ENCODE results near the gene PTPRE. TPM values are rescaled to one million over a fixed set of nuclear protein-coding genes. Genes with fewer than 3 reads are reported as not detected.
A peak's percentile ranks its signal among the peaks of the same experiment; 100 is the strongest.

The PTPRE gene
- total RNA-seq, 1 experiment from 2014 or later: 12.3 TPM

- peak; percentile 40 for TF ChIP-seq ZBTB33 (IDR thresholded peaks at IDR 0.05; ENCODE audit: extremely low read depth, insufficient replicate concordance, low read length)
- TF ChIP-seq EZH2phosphoT487 (IDR thresholded peaks at IDR 0.05; ENCODE audit: borderline replicate concordance): no peak
- TF ChIP-seq MAX (IDR thresholded peaks at IDR 0.05): no peak
Observed at GRCh38 chr10:127922675-127923366, 15.9 kb downstream of the PTPRE start (continued).

- ATAC-seq: no peak
- ChIA-PET CTCF (interaction anchor here (0.7 to 1.6 kb wide), 2 partner anchors 88 to 439 kb away, joined by 4 to 6 read pairs; no protein-coding TSS in a partner anchor), POLR2A (no interaction called here), RAD21 (ENCODE audit: low non-redundant PET in 1 of 2, low total read pairs in 2 of 2, uncharacterized antibody in 2 of 2, unreplicated experiment in 2 of 2) (no interaction called here)
- no peaks in the 10 kb centered on the region for H4K20me1 ChIP-seq (ENCODE audit: insufficient read depth)
- H3K27me3 ChIP-seq (ENCODE audit: insufficient read depth, low read length): no peaks in the 10 kb centered on the region
- no TSS peak for BruUV-seq (replicated peaks)
- DNase-seq (ENCODE audit: low read depth, low spot score): no peak
- no peaks in the 10 kb centered on the region for H3K79me2 ChIP-seq (ENCODE audit: insufficient read depth, low read length)
- H3K27ac ChIP-seq (ENCODE audit: low read depth, low read length): peak overlapping the region; percentile 35
- no peak overlapping the region; a peak in 1 of 4 replicates for H3K4me3 ChIP-seq (replicated peaks in 1 of 2; ENCODE audit: low read depth in 1 of 2, low read length in 2 of 2)
- no peaks in the 10 kb centered on the region for H3K9me3 ChIP-seq (ENCODE audit: control insufficient read depth in 1 of 2, insufficient read depth in 1 of 2, low read depth in 1 of 2, low read length in 2 of 2)
- H3K9me2 ChIP-seq (ENCODE audit: insufficient read depth): no peaks in the 10 kb centered on the region; the same call in 1 of the 2 replicates
- H3K4me2 ChIP-seq (ENCODE audit: low read length): peak overlapping the region; percentile 90
- no peaks in the 10 kb centered on the region for H3K36me3 ChIP-seq (ENCODE audit: control insufficient read depth in 1 of 2, insufficient read depth in 2 of 2, low read length in 2 of 2)
- H3K4me1 ChIP-seq (ENCODE audit: control insufficient read depth in 1 of 2, insufficient read depth in 2 of 2, low read length in 2 of 2): peaks cover 34 to 79% of the 10 kb centered on the region in 2 experiments
- intact Hi-C loops (cut with micrococcal nuclease): no loop called here
- H3K9ac ChIP-seq (ENCODE audit: low read length): peak overlapping the region; percentile 38
- no peak overlapping the region for H2AFZ ChIP-seq (ENCODE audit: low read depth, low read length, poor library complexity, severe bottlenecking)
- TF ChIP-seq MAX (IDR thresholded peaks at IDR 0.05) (no peak), EGR1 (IDR thresholded peaks at IDR 0.05; ENCODE audit: low read depth) (no peak), YY1 (IDR thresholded peaks at IDR 0.05; ENCODE audit: extremely low read depth, insufficient replicate concordance, low read depth, low read length) (no peak)
Observed at GRCh38 chr10:127923646-127924045, 16.7 kb downstream of the PTPRE start.

All from HCT116 (cell line).